IMR-90 (cell line): ENCODE measurements around the gene SAMM50.

ENCODE experiments used
- BHLHE40 ChIP-seq: fragments of 150-350 bp; IDR thresholded peaks from 2 replicates; pipeline ENCODE4 v1.6.1; 2016; ENCODE audit warnings: mild to moderate bottlenecking, low read depth, low read length
- CEBPB ChIP-seq: IDR thresholded peaks from 2 replicates; pipeline ENCODE4 v1.6.1; 2012; ENCODE audit warnings: low read depth, low read length, improper control_type of control experiment
- FOS ChIP-seq: fragments of 150-350 bp; IDR thresholded peaks from 2 replicates; pipeline ENCODE4 v1.6.1; 2016; ENCODE audit warnings: low read depth, low read length
- MAFK ChIP-seq: IDR thresholded peaks from 2 replicates; pipeline ENCODE4 v1.6.1; 2012; ENCODE audit warnings: low read depth, low read length, improper control_type of control experiment
- MAZ ChIP-seq: IDR thresholded peaks from 2 replicates; pipeline ENCODE4 v1.6.1; 2012; ENCODE audit warnings: low read depth, mild to moderate bottlenecking, low read length, improper control_type of control experiment, moderate library complexity, borderline replicate concordance
- MXI1 ChIP-seq: IDR thresholded peaks from 2 replicates; pipeline ENCODE4 v1.6.1; 2012; ENCODE audit warnings: low read depth, mild to moderate bottlenecking, low read length, moderate library complexity, borderline replicate concordance
- POLR2A ChIP-seq: IDR thresholded peaks from 2 replicates; pipeline ENCODE4 v1.6.1; 2012; ENCODE audit warnings: mild to moderate bottlenecking, low read depth, low read length
- RFX5 ChIP-seq: IDR thresholded peaks from 2 replicates; pipeline ENCODE4 v1.8.0; 2012; ENCODE audit warnings: low read depth, mild to moderate bottlenecking, low read length, moderate library complexity
- TF ChIP-seq, protein P1 (sequence below): conservative IDR thresholded peaks from 2 replicates; pipeline ENCODE4 v1.5.1; 2012; ENCODE audit warnings: mild to moderate bottlenecking, low read depth, low read length, improper control_type of control experiment
- TF ChIP-seq, protein P2 (sequence below): fragments of 150-350 bp; IDR thresholded peaks from 2 replicates; pipeline ENCODE4 v1.6.1; 2017; ENCODE audit warnings: mild to moderate bottlenecking, antibody characterized with exemption, low read length, low read depth
- TF ChIP-seq, protein P3 (sequence below): fragments of 150-350 bp; IDR thresholded peaks from 2 replicates; pipeline ENCODE4 v1.6.1; 2016; ENCODE audit warnings: low read depth, mild to moderate bottlenecking, low read length, moderate library complexity, borderline replicate concordance

DNA sequence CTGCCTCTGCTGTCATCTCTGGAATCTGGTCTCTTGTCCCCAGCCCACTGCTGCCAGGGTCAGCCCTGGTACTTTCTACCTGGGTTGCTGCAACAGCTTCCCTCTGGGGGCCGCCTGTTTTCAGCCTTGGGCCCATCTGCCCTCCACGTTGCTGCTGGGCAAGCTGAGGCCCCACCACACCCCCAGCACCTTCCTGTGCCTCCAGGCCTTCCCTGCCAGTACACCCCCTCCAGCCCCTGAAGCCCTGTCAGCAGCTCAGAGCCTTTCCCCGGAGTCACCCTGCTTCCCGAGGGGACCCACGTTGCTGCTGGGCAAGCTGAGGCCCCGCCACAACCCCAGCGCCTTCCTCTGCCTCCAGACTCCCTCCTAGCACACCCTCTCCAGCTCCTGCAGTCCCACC is 3.3 kb upstream of the SAMM50 start:
- TF ChIP-seq, protein P1, sequence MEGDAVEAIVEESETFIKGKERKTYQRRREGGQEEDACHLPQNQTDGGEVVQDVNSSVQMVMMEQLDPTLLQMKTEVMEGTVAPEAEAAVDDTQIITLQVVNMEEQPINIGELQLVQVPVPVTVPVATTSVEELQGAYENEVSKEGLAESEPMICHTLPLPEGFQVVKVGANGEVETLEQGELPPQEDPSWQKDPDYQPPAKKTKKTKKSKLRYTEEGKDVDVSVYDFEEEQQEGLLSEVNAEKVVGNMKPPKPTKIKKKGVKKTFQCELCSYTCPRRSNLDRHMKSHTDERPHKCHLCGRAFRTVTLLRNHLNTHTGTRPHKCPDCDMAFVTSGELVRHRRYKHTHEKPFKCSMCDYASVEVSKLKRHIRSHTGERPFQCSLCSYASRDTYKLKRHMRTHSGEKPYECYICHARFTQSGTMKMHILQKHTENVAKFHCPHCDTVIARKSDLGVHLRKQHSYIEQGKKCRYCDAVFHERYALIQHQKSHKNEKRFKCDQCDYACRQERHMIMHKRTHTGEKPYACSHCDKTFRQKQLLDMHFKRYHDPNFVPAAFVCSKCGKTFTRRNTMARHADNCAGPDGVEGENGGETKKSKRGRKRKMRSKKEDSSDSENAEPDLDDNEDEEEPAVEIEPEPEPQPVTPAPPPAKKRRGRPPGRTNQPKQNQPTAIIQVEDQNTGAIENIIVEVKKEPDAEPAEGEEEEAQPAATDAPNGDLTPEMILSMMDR = no peak
- no peak for TF ChIP-seq MAFK
- no peak for TF ChIP-seq MXI1
- TF ChIP-seq POLR2A = no peak
- TF ChIP-seq, protein P2, sequence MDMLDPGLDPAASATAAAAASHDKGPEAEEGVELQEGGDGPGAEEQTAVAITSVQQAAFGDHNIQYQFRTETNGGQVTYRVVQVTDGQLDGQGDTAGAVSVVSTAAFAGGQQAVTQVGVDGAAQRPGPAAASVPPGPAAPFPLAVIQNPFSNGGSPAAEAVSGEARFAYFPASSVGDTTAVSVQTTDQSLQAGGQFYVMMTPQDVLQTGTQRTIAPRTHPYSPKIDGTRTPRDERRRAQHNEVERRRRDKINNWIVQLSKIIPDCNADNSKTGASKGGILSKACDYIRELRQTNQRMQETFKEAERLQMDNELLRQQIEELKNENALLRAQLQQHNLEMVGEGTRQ = no peak
- TF ChIP-seq MAZ = no peak
- no peak for TF ChIP-seq RFX5
- TF ChIP-seq FOS = no peak
- TF ChIP-seq, protein P3, sequence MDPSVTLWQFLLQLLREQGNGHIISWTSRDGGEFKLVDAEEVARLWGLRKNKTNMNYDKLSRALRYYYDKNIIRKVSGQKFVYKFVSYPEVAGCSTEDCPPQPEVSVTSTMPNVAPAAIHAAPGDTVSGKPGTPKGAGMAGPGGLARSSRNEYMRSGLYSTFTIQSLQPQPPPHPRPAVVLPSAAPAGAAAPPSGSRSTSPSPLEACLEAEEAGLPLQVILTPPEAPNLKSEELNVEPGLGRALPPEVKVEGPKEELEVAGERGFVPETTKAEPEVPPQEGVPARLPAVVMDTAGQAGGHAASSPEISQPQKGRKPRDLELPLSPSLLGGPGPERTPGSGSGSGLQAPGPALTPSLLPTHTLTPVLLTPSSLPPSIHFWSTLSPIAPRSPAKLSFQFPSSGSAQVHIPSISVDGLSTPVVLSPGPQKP = no peak
- no peak for TF ChIP-seq CEBPB
- no peak for TF ChIP-seq BHLHE40
